HepG2 (cell line): ENCODE data around the gene CRYAA. TPM values are rescaled to one million over a fixed set of nuclear protein-coding genes. Genes with fewer than 3 reads are reported as not detected.

Experiments
- AFF4 ChIP-seq: sonication (generic); formaldehyde crosslinking; IDR thresholded peaks from 2 replicates; pipeline ENCODE4 v1.4.0; 2020; ENCODE audit warnings: missing genetic modification reagents
- BCL6 ChIP-seq: IDR thresholded peaks from 2 replicates; pipeline ENCODE4 v1.6.1; 2016; ENCODE audit warnings: missing genetic modification reagents, missing compliant biosample characterization
- FOXA3 ChIP-seq: IDR thresholded peaks from 2 replicates; pipeline ENCODE4 v1.6.1; 2016; ENCODE audit warnings: missing genetic modification reagents, missing compliant biosample characterization
- IRX3 ChIP-seq: sonication (generic); formaldehyde crosslinking; IDR thresholded peaks from 2 replicates; pipeline ENCODE4 v1.8.1; 2023; ENCODE audit warnings: mild to moderate bottlenecking, low read depth, missing genetic modification reagents, borderline replicate concordance
- ZBTB3 ChIP-seq: sonication (generic); formaldehyde crosslinking; IDR thresholded peaks from 2 replicates; pipeline ENCODE4 v1.4.0; 2020; ENCODE audit warnings: low read depth, mild to moderate bottlenecking, moderate library complexity, missing genetic modification reagents, borderline replicate concordance
- ZKSCAN1 ChIP-seq: fragments of 150-350 bp; IDR thresholded peaks from 2 replicates; pipeline ENCODE4 v1.6.1; 2014; ENCODE audit warnings: low read length
- ZMYM3 ChIP-seq: sonication (generic); formaldehyde crosslinking; IDR thresholded peaks from 2 replicates; pipeline ENCODE4 v1.5.1; 2020; ENCODE audit warnings: mild to moderate bottlenecking, missing genetic modification reagents
- ZNF143 ChIP-seq: sonication (generic); formaldehyde crosslinking; IDR thresholded peaks from 2 replicates; pipeline ENCODE4 v1.4.0; 2020; ENCODE audit warnings: missing genetic modification reagents
- ZNF318 ChIP-seq: sonication (generic); formaldehyde crosslinking; IDR thresholded peaks from 2 replicates; pipeline ENCODE4 v1.4.0; 2020; ENCODE audit warnings: mild to moderate bottlenecking, missing genetic modification reagents
- ZNF543 ChIP-seq: sonication (generic); formaldehyde crosslinking; IDR thresholded peaks from 2 replicates; pipeline ENCODE4 v1.4.0; 2020; ENCODE audit warnings: mild to moderate bottlenecking, missing genetic modification reagents
- ZNF703 ChIP-seq: sonication (generic); formaldehyde crosslinking; IDR thresholded peaks from 2 replicates; pipeline ENCODE4 v1.5.1; 2020; ENCODE audit warnings: missing genetic modification reagents, mild to moderate bottlenecking, moderate library complexity, borderline replicate concordance
- ZNF768 ChIP-seq: sonication (generic); formaldehyde crosslinking; IDR thresholded peaks from 2 replicates; pipeline ENCODE4 v1.4.0; 2020; ENCODE audit warnings: missing genetic modification reagents
- ZNF777 ChIP-seq: sonication (generic); formaldehyde crosslinking; IDR thresholded peaks from 2 replicates; pipeline ENCODE4 v1.4.0; 2020; ENCODE audit warnings: missing genetic modification reagents
- ZSCAN31 ChIP-seq: sonication (generic); formaldehyde crosslinking; IDR thresholded peaks from 2 replicates; pipeline ENCODE4 v1.5.0; 2020; ENCODE audit warnings: low read depth, mild to moderate bottlenecking, missing genetic modification reagents
- polyA plus RNA-seq, 8 experiments: library from polyadenylated mRNA; depleted of rRNA in 3 of 8; stranded (reverse) in 7 of 8; unstranded in 1 of 8; fragments of >200 nt; fragmentation: Illumina TruSeq in 4 of 8; extraction: Trizol in 4 of 8; gene quantifications; 2 replicates each; pipeline versions ENCODE4 v1.2.1 to v1.2.3, GENCODE V29; 2011 to 2016; ENCODE audit warnings: low read depth in 4 of 8, missing spikeins in 1 of 8, mixed read lengths in 1 of 8; ENCODE audit not compliant: insufficient read depth in 1 of 8
- total RNA-seq, 5 experiments: library from RNA; depleted of rRNA; stranded (reverse); fragments of >200 nt; fragmentation: Illumina TruSeq; extraction: Trizol; gene quantifications; 2 replicates each; pipeline ENCODE4 v1.2.3, GENCODE V29; 2016; ENCODE audit warnings: low read depth in 1 of 5
- TF ChIP-seq, protein P1 (sequence below): sonication (generic); formaldehyde crosslinking; IDR thresholded peaks from 2 replicates; pipeline ENCODE4 v1.5.0; 2020; ENCODE audit warnings: mild to moderate bottlenecking, missing genetic modification reagents

Gene CRYAA
- total and polyA plus RNA-seq, 2 of the 13 experiments (the other 11 are each of a cell fraction or from before 2014, with no cell fraction given): 5.6 to 8.6 TPM

- no peak for TF ChIP-seq ZNF318 (CRISPR knock-in tag)
- TF ChIP-seq ZNF143 (CRISPR knock-in tag): no peak
- TF ChIP-seq ZBTB3 (CRISPR knock-in tag): 0 out of 2 replicates have a peak, but pooled peaks have one; percentile 70
- TF ChIP-seq, protein P1, sequence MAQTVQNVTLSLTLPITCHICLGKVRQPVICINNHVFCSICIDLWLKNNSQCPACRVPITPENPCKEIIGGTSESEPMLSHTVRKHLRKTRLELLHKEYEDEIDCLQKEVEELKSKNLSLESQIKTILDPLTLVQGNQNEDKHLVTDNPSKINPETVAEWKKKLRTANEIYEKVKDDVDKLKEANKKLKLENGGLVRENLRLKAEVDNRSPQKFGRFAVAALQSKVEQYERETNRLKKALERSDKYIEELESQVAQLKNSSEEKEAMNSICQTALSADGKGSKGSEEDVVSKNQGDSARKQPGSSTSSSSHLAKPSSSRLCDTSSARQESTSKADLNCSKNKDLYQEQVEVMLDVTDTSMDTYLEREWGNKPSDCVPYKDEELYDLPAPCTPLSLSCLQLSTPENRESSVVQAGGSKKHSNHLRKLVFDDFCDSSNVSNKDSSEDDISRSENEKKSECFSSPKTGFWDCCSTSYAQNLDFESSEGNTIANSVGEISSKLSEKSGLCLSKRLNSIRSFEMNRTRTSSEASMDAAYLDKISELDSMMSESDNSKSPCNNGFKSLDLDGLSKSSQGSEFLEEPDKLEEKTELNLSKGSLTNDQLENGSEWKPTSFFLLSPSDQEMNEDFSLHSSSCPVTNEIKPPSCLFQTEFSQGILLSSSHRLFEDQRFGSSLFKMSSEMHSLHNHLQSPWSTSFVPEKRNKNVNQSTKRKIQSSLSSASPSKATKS (CRISPR knock-in tag): no peak
- 0 out of 2 replicates have a peak, but pooled peaks have one; percentile 24 for TF ChIP-seq ZNF777 (CRISPR knock-in tag)
- peak; percentile 41; the same call in 1 of the 2 replicates for TF ChIP-seq ZSCAN31 (CRISPR knock-in tag)
- no peak for TF ChIP-seq ZNF703
- peak; percentile 61 for TF ChIP-seq FOXA3 (CRISPR knock-in tag)
- peak; percentile 66; the same call in 1 of the 2 replicates for TF ChIP-seq ZMYM3 (CRISPR knock-in tag)
- 0 out of 2 replicates have a peak, but pooled peaks have one; percentile 58 for TF ChIP-seq ZNF543 (CRISPR knock-in tag)
- TF ChIP-seq BCL6 (CRISPR knock-in tag): peak; percentile 76
- 0 out of 2 replicates have a peak, but pooled peaks have one; percentile 61 for TF ChIP-seq AFF4 (CRISPR knock-in tag)
- no peak for TF ChIP-seq ZNF768 (CRISPR knock-in tag)
- TF ChIP-seq IRX3 (CRISPR knock-in tag): no peak
- TF ChIP-seq ZKSCAN1: no peak
Measured at GRCh38 chr21:43211072-43211759, 42.4 kb downstream of the CRYAA start (continued).
